Effector CD8-positive, alpha-beta T cell (primary cell): ENCODE measurements around the gene PRPH.
A peak's percentile ranks its signal among the peaks of the same experiment; 100 is the strongest.
"Not testable (repeated sequence)": the region's sequence is repeated elsewhere in the genome, so short reads cannot be mapped to it uniquely, and the experiment has no call there.

Experiments
- DNase-seq: peaks from one replicate; lab custom pipeline; 2025; lab: John Stamatoyannopoulos, UW

Gene PRPH

GRCh38 chr12:49276304-49277290, 18.4 kb upstream of the PRPH start:
- DNase-seq: no peak

GRCh38 chr12:49277466-49277865, 17.5 kb upstream of the PRPH start:
- no peak for DNase-seq

GRCh38 chr12:49279706-49280159, 15.2 kb upstream of the PRPH start:
- no peak for DNase-seq

- DNase-seq: not testable (repeated sequence)
Measured at GRCh38 chr12:49280545-49280944, 14.4 kb upstream of the PRPH start.

- DNase-seq: no peak
Measured at GRCh38 chr12:49282302-49282701, 12.6 kb upstream of the PRPH start.

GRCh38 chr12:49282740-49283375, 12.1 kb upstream of the PRPH start:
- not testable (repeated sequence) for DNase-seq

- DNase-seq: no peak
Measured at GRCh38 chr12:49283541-49284429, 11.2 kb upstream of the PRPH start.

- DNase-seq: no peak
Measured at GRCh38 chr12:49284672-49285071, 10.3 kb upstream of the PRPH start.

- no peak for DNase-seq
Measured at GRCh38 chr12:49287876-49288275, 7.1 kb upstream of the PRPH start.

- peak; percentile 60 for DNase-seq
Measured at GRCh38 chr12:49288412-49288853, 6.5 kb upstream of the PRPH start.

- DNase-seq: no peak
Measured at GRCh38 chr12:49288922-49289555, 5.9 kb upstream of the PRPH start.

GRCh38 chr12:49292729-49293055, 2.3 kb upstream of the PRPH start:
- no peak for DNase-seq

- no peak for DNase-seq
Measured at GRCh38 chr12:49293056-49293956, 1.6 kb upstream of the PRPH start.

GRCh38 chr12:49294086-49294803, 702 bp upstream of the PRPH start:
- DNase-seq: no peak

GRCh38 chr12:49294804-49295081, 204 bp upstream of the PRPH start:
- DNase-seq: no peak

- DNase-seq: peak; percentile 43
Measured at GRCh38 chr12:49296034-49296835, 1.3 kb downstream of the PRPH start.

GRCh38 chr12:49296836-49297694, 2.1 kb downstream of the PRPH start:
- DNase-seq: no peak

- DNase-seq: no peak
Measured at GRCh38 chr12:49297695-49298060, 2.7 kb downstream of the PRPH start.
